Suprapubic skin (tissue), 4 donors: ENCODE measurements around the gene DHX35.

ENCODE experiments used
- POLR2A ChIP-seq, 2 donors: fragments of 450-650 bp; IDR thresholded peaks; one replicate each; pipeline ENCODE4 v1.6.1; 2017; ENCODE audit warnings: antibody characterized with exemption in 2 of 2, mild to moderate bottlenecking in 2 of 2, moderate library complexity in 2 of 2
- POLR2AphosphoS5 ChIP-seq, 3 donors: sonication (generic); formaldehyde crosslinking; IDR thresholded peaks; one replicate each; pipeline ENCODE4 v1.6.1; 2017; ENCODE audit warnings: antibody characterized with exemption in 3 of 3
- TF ChIP-seq, protein P1 (sequence below), 2 donors: fragments of 200-600 bp in 1 of 2; fragments of 450-650 bp in 1 of 2; sonication (generic) in 1 of 2; IDR thresholded peaks; one replicate each; pipeline ENCODE4 v1.5.1; 2016 to 2019; ENCODE audit warnings: antibody characterized with exemption in 2 of 2, mild to moderate bottlenecking in 1 of 2, moderate library complexity in 1 of 2

DNA sequence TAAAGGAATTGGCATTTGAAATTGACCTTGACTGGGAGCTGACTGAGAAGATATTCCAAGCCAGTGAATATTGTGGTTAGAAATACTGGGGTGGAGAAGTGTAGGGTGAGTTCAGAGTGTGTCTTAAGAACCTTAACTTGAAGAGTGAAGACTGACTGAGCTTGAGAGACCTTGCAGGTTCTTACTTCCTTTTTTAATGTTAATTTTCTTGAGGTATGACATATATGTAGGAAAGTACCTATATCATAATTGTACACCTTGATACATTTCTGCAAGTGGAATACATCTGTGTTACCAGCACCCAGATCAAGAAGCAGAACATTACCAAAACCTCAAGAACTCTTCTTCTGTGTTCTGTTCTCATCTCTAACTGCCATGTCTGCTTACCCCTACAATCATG lies 11.0 kb downstream of the DHX35 start:
- no peak for TF ChIP-seq POLR2AphosphoS5 (IDR thresholded peaks at IDR 0.05)
- TF ChIP-seq, protein P1, sequence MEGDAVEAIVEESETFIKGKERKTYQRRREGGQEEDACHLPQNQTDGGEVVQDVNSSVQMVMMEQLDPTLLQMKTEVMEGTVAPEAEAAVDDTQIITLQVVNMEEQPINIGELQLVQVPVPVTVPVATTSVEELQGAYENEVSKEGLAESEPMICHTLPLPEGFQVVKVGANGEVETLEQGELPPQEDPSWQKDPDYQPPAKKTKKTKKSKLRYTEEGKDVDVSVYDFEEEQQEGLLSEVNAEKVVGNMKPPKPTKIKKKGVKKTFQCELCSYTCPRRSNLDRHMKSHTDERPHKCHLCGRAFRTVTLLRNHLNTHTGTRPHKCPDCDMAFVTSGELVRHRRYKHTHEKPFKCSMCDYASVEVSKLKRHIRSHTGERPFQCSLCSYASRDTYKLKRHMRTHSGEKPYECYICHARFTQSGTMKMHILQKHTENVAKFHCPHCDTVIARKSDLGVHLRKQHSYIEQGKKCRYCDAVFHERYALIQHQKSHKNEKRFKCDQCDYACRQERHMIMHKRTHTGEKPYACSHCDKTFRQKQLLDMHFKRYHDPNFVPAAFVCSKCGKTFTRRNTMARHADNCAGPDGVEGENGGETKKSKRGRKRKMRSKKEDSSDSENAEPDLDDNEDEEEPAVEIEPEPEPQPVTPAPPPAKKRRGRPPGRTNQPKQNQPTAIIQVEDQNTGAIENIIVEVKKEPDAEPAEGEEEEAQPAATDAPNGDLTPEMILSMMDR (IDR thresholded peaks at IDR 0.05), result no peak
- no peak for TF ChIP-seq POLR2A (IDR thresholded peaks at IDR 0.05)
